Duodenal mucosa (tissue), 2 donors: ENCODE data around the gene DOK6.

Experiments used
- H3K27ac ChIP-seq: one replicate; pipeline ENCODE4 v1.7.0; 2013; ENCODE audit warnings: low read depth, low read length
- H3K27me3 ChIP-seq, 2 donors: one replicate each; pipeline ENCODE4 v1.7.0; 2013; ENCODE audit warnings: low read length in 2 of 2, control low read depth in 1 of 2; ENCODE audit not compliant: insufficient read depth in 2 of 2, control insufficient read depth in 1 of 2
- H3K36me3 ChIP-seq, 2 donors: one replicate each; pipeline ENCODE4 v1.7.0; 2013; ENCODE audit warnings: low read length in 2 of 2, control low read depth in 1 of 2; ENCODE audit not compliant: insufficient read depth in 2 of 2, control insufficient read depth in 1 of 2
- H3K4me1 ChIP-seq, 2 donors: one replicate each; pipeline ENCODE4 v1.7.0; 2013; ENCODE audit warnings: low read length in 2 of 2, control low read depth in 1 of 2; ENCODE audit not compliant: insufficient read depth in 2 of 2, control insufficient read depth in 1 of 2
- H3K4me3 ChIP-seq, 2 donors: one replicate each; pipeline ENCODE4 v1.7.0; 2013; ENCODE audit warnings: low read length in 2 of 2, low read depth in 1 of 2
- H3K9ac ChIP-seq, 2 donors: one replicate each; pipeline ENCODE4 v1.7.0; 2013; ENCODE audit warnings: low read length in 2 of 2, low read depth in 1 of 2
- H3K9me3 ChIP-seq, 2 donors: one replicate each; pipeline ENCODE4 v1.7.0; 2013; ENCODE audit warnings: low read length in 2 of 2, control low read depth in 1 of 2; ENCODE audit not compliant: control insufficient read depth in 1 of 2

DOK6 gene

DNA sequence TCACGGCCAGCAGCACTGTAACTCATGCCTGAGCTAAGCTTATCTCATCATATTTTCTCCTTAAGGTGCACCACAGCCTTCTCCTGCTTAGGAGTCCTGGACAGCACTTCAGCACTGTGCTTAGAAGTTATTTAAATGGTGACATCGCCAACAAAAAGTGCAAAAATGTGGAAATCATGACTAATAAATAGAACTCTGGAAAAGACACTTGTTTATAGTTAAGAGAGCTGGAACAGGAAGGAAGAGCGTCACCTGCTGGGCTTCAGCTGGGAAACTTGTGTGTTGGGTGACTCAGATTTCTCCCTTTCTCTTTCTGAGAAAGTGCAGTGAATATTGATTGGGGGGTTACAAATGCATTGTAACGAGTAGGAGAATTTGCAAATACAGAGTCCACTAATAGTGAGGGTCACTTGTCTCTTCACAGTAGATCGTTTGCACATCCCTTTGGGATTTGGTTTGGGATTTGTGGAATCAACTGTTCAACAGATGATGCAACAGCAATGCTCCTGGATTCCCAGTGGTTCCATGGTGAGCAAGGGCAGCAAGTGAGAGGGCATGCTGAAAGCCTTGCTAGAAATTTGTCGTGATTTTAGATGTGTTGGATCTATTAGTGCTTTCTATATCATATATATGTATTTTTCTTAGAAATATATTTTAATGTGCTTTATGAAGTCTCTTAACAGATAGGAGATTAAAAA is 84.2 kb downstream of the DOK6 start:
- Histone ChIP-seq H3K9me3 (no peaks in the 10 kb centered on the region), H3K4me1 (no peaks in the 10 kb centered on the region)

GRCh38 chr18:69487488-69488394 is 87.1 kb downstream of the DOK6 start:
- Histone ChIP-seq H3K4me1 (no peaks in the 10 kb centered on the region), H3K27ac (no peak overlapping the region), H3K27me3 (no peaks in the 10 kb centered on the region), H3K9me3 (no peaks in the 10 kb centered on the region), H3K4me3 (no peak overlapping the region), H3K36me3 (no peaks in the 10 kb centered on the region), H3K9ac (no peak overlapping the region)

More for the DNA sequence above, 84.2 kb downstream of the DOK6 start:
- no peak overlapping the region for H3K9ac ChIP-seq
- H3K36me3 ChIP-seq = no peaks in the 10 kb centered on the region
- H3K27me3 ChIP-seq = no peaks in the 10 kb centered on the region
- no peak overlapping the region for H3K27ac ChIP-seq
- H3K4me3 ChIP-seq = no peak overlapping the region

- no peak overlapping the region for H3K27ac ChIP-seq
- no peaks in the 10 kb centered on the region for H3K9me3 ChIP-seq
- no peaks in the 10 kb centered on the region for H3K27me3 ChIP-seq
- H3K4me3 ChIP-seq = no peak overlapping the region
- no peaks in the 10 kb centered on the region for H3K36me3 ChIP-seq
- H3K9ac ChIP-seq = no peak overlapping the region
- no peaks in the 10 kb centered on the region for H3K4me1 ChIP-seq
These were observed 89.4 kb downstream of the DOK6 start for GRCh38 chr18:69490072-69490471.

DNA sequence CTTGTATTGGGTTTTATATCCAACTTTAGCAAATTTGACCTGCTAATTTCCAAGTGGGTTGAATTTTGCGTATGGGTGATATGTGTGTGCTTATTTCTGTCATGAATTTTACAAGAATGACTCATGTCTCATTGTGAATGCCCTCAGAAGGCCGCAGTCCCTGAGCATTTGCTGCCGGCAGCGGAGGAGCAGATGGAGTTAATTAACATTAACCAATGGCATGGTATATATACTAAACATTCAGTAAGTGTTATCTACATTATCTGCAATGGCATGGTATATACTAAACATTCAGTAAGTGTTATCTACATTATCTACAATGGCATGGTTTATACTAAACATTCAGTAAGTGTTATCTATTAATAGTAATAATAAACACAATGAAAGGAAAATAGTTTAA is 90.1 kb downstream of the DOK6 start:
- H3K27me3 ChIP-seq = no peaks in the 10 kb centered on the region
- H3K4me3 ChIP-seq = no peak overlapping the region

GRCh38 chr18:69491576-69491975 is 90.9 kb downstream of the DOK6 start:
- H3K4me1 ChIP-seq = no peaks in the 10 kb centered on the region
- no peak overlapping the region for H3K27ac ChIP-seq
- H3K9me3 ChIP-seq = no peaks in the 10 kb centered on the region
- H3K4me3 ChIP-seq = no peak overlapping the region
- no peak overlapping the region for H3K9ac ChIP-seq
- no peaks in the 10 kb centered on the region for H3K36me3 ChIP-seq
- no peaks in the 10 kb centered on the region for H3K27me3 ChIP-seq

More for the DNA sequence above, 90.1 kb downstream of the DOK6 start:
- Histone ChIP-seq H3K9ac (no peak overlapping the region), H3K9me3 (no peaks in the 10 kb centered on the region), H3K4me1 (no peaks in the 10 kb centered on the region), H3K27ac (no peak overlapping the region), H3K36me3 (no peaks in the 10 kb centered on the region)

DNA sequence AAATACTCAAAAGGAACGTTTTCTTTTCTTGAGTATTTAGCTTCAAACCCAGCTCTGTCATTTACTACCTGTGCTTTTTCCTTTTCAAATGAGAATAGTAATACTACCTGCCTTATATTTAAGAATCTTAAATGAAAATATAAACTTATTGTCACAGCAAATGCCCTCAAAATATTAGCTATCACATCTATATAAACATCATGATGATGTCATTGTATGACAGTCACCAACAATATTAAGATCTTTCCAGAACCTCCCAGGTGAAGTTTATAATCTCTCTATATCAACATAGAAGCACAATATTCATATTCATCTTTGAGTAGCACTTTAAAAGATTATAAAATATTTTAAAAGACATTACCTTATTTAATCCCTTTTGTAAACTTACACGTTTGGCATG is 92.2 kb downstream of the DOK6 start:
- Histone ChIP-seq H3K36me3 (no peaks in the 10 kb centered on the region), H3K9ac (no peak overlapping the region), H3K4me1 (no peaks in the 10 kb centered on the region), H3K9me3 (no peaks in the 10 kb centered on the region), H3K4me3 (no peak overlapping the region), H3K27ac (no peak overlapping the region), H3K27me3 (no peaks in the 10 kb centered on the region)

- no peak overlapping the region for H3K9ac ChIP-seq
- no peaks in the 10 kb centered on the region for H3K9me3 ChIP-seq
- H3K36me3 ChIP-seq = no peaks in the 10 kb centered on the region
- no peak overlapping the region for H3K4me3 ChIP-seq
- no peaks in the 10 kb centered on the region for H3K27me3 ChIP-seq
- H3K4me1 ChIP-seq = no peaks in the 10 kb centered on the region
- no peak overlapping the region for H3K27ac ChIP-seq
These were observed 94.2 kb downstream of the DOK6 start for GRCh38 chr18:69494841-69495240.

- H3K4me3 ChIP-seq = no peak overlapping the region
- no peak overlapping the region for H3K27ac ChIP-seq
- H3K4me1 ChIP-seq = no peaks in the 10 kb centered on the region
- no peaks in the 10 kb centered on the region for H3K36me3 ChIP-seq
- no peaks in the 10 kb centered on the region for H3K9me3 ChIP-seq
- H3K9ac ChIP-seq = no peak overlapping the region
- H3K27me3 ChIP-seq = no peaks in the 10 kb centered on the region
These were observed 94.7 kb downstream of the DOK6 start for GRCh38 chr18:69495338-69495737.

DNA sequence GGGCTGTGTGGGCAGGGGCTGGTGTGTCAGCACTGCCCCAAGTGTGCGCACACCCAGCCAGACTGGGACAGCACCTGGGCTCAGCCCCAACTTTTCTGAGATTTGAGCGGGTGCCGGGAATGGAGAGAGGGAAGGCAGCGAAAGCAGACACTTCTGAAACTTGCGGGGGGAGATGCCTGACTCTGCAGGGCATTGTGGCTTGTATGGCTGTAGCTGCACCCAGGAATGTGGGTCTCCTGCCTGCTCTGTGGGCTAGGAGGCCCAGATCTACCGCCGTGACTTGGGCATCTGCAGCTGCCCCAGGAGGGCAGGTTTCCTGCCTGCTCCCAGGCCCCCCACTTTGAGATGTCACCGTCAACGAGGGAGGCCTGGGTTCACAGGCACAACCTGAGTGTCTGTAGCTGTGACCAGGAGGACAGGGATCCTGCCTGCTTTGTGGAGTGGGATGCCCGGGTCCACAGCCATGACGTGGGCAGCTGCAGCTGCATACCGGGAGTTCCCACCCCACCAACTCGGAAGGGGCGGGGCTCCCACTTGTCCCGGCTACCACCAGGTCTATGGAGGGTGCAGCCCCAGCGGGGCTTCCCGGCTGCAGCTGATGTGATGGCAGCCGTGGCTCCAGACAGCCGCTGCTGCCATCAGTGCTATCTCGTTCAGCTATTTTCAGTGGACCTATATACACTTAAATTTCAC is 95.3 kb downstream of the DOK6 start:
- H3K9ac ChIP-seq = no peak overlapping the region
- H3K9me3 ChIP-seq = no peaks in the 10 kb centered on the region
- H3K27me3 ChIP-seq = no peaks in the 10 kb centered on the region
- no peak overlapping the region for H3K27ac ChIP-seq
- H3K4me3 ChIP-seq = no peak overlapping the region
- H3K4me1 ChIP-seq = no peaks in the 10 kb centered on the region
- no peaks in the 10 kb centered on the region for H3K36me3 ChIP-seq

- H3K4me1 ChIP-seq = no peaks in the 10 kb centered on the region
- no peaks in the 10 kb centered on the region for H3K36me3 ChIP-seq
- H3K9ac ChIP-seq = no peak overlapping the region
- no peaks in the 10 kb centered on the region for H3K9me3 ChIP-seq
- no peaks in the 10 kb centered on the region for H3K27me3 ChIP-seq
- H3K27ac ChIP-seq = no peak overlapping the region
- H3K4me3 ChIP-seq = no peak overlapping the region
These were observed 118.3 kb downstream of the DOK6 start for GRCh38 chr18:69518989-69519388.
